Epithelial cell of proximal tubule (primary cell): Measurements from ENCODE around the gene TMEM121. TPM values are rescaled to one million over a fixed set of nuclear protein-coding genes. Genes with fewer than 3 reads are reported as not detected.
"Not testable (repeated sequence)": the region's sequence is repeated elsewhere in the genome, so short reads cannot be mapped to it uniquely, and the experiment has no call there.

Experiments
- DNase-seq: peaks from one replicate; pipeline ENCODE4 v3.0.0-alpha.2; 2011; ENCODE audit warnings: low read depth
- H3K4me3 ChIP-seq: 2 replicates; pipeline ENCODE4 v1.5.1; 2011; ENCODE audit warnings: low read depth, mild to moderate bottlenecking, low read length
- total RNA-seq: library from RNA; depleted of rRNA; stranded (reverse); fragments of >200 nt; gene quantifications from 2 replicates; pipeline ENCODE4 v1.2.3, GENCODE V29; 2015
- TF ChIP-seq, protein P1 (sequence below): conservative IDR thresholded peaks from 2 replicates; pipeline ENCODE4 v1.5.1; 2012; ENCODE audit warnings: low read depth, mild to moderate bottlenecking, low read length

TMEM121 gene
- total RNA-seq, 1 donor from 2014 or later = 5.6 TPM

GRCh38 chr14:105562713-105563346 is 36.4 kb downstream of the TMEM121 start:
- H3K4me3 ChIP-seq = no peak overlapping the region
- TF ChIP-seq, protein P1, sequence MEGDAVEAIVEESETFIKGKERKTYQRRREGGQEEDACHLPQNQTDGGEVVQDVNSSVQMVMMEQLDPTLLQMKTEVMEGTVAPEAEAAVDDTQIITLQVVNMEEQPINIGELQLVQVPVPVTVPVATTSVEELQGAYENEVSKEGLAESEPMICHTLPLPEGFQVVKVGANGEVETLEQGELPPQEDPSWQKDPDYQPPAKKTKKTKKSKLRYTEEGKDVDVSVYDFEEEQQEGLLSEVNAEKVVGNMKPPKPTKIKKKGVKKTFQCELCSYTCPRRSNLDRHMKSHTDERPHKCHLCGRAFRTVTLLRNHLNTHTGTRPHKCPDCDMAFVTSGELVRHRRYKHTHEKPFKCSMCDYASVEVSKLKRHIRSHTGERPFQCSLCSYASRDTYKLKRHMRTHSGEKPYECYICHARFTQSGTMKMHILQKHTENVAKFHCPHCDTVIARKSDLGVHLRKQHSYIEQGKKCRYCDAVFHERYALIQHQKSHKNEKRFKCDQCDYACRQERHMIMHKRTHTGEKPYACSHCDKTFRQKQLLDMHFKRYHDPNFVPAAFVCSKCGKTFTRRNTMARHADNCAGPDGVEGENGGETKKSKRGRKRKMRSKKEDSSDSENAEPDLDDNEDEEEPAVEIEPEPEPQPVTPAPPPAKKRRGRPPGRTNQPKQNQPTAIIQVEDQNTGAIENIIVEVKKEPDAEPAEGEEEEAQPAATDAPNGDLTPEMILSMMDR = no peak

GRCh38 chr14:105563347-105563737 is 37.0 kb downstream of the TMEM121 start:
- TF ChIP-seq, protein P1 = no peak
- no peak for DNase-seq
- H3K4me3 ChIP-seq = no peak overlapping the region

More at GRCh38 chr14:105562713-105563346, 36.4 kb downstream of the TMEM121 start:
- no peak for DNase-seq

GRCh38 chr14:105564536-105564935 is 38.2 kb downstream of the TMEM121 start:
- not testable (repeated sequence) for H3K4me3 ChIP-seq, DNase-seq

DNA sequence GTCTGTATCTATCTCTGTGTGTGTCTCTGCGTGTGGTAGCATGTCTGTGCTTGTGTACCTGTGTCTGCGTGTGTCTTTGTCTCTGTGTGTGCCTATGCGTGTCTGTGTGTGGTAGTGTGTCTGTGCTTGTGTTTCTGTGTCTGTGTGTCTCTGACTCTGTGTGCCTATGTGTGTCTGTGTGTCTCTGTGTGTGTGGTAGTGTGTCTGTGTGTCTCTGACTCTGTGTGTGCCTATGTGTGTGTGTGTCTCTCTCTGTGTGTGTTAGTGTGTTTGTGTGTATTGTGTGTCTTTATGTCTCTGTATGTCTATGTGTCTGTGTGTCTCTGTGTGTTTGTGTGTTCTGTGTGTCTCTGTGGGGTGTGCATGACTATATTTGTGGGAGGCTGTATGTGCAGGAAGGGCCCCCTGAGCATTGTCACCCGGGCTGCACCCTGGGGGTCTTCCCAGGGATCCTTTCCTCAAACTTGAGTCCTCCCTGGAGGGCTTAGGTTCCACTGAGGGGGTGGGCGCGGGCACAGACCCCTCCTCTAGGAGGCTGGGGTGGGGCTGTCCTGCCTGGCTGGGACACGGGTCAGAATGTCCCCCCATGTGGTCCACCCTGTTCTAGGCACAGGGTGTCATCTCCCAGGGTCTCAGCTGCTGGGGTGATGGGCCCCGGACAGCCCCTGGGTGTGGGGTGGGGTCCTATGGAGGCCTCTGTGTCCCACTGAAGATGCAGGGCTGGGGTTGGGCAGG is 39.0 kb downstream of the TMEM121 start:
- not testable (repeated sequence) for H3K4me3 ChIP-seq, DNase-seq

GRCh38 chr14:105566248-105567163 is 40.1 kb downstream of the TMEM121 start:
- H3K4me3 ChIP-seq = not testable (repeated sequence)

GRCh38 chr14:105567164-105568103 is 41.1 kb downstream of the TMEM121 start:
- H3K4me3 ChIP-seq, DNase-seq: not testable (repeated sequence)

More at GRCh38 chr14:105566248-105567163, 40.1 kb downstream of the TMEM121 start:
- not testable (repeated sequence) for DNase-seq

GRCh38 chr14:105568140-105568843 is 41.9 kb downstream of the TMEM121 start:
- DNase-seq, H3K4me3 ChIP-seq: not testable (repeated sequence)

- TF ChIP-seq, protein P1 = no peak
- DNase-seq = no peak
- no peak overlapping the region for H3K4me3 ChIP-seq
These were observed 42.7 kb downstream of the TMEM121 start for GRCh38 chr14:105568859-105569766.
